Stimulated activated CD4-positive, alpha-beta T cell treated with anti-CD3 and anti-CD28 coated beads, Interleukin-1b, Interleukin-23, amount 100 ng/mL, for 4 hours (primary cell): ENCODE measurements around the gene RNF208.
"Not testable (repeated sequence)": the region's sequence is repeated elsewhere in the genome, so short reads cannot be mapped to it uniquely, and the experiment has no call there.

Experiments used
- DNase-seq, 2 donors: peaks; one replicate each; pipeline ENCODE4 v3.0.0-alpha.2; 2020; ENCODE audit warnings: low read depth in 2 of 2

The RNF208 gene

GRCh38 chr9:137253717-137254623, 31.9 kb upstream of the RNF208 start:
- DNase-seq: no peak

GRCh38 chr9:137252555-137253506, 30.8 kb upstream of the RNF208 start:
- DNase-seq: no peak

DNA sequence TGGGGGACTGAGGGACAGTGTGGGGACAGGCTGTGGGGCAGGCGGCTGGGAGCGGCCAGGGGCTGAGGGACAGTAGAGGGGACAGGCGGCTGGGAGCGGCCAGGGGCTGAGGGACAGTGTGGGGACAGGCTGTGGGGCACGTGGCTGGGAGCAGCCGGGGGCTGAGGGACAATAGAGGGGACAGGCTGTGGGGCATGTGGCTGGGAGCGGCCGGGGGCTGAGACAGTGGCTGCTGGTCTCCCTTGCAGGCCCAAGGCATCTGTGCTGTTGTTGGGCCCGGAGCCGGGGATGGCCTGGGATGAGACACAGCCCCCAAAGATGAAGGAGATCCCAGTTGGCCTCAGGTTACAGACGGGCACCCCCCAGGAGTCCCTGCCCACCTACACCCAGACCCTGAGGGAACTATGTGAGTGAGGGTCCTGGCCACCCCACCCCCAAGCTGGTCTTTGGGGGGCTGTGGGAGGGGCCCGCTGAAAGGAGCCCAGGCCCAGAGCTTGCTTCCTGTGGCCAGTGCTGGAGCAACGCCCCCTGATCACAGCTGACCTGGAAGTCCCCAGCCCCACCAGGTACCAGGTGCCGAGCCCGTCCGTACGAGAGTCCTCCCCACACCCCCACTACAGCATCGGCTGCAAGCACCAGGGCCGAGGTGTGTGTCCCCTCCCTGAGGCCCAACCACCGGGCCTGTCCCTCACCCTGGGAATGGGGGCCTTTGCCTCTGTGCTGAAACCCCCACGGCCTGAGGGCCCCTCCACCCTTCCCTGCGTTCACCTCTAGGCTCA, 29.6 kb upstream of the RNF208 start:
- no peak for DNase-seq

DNA sequence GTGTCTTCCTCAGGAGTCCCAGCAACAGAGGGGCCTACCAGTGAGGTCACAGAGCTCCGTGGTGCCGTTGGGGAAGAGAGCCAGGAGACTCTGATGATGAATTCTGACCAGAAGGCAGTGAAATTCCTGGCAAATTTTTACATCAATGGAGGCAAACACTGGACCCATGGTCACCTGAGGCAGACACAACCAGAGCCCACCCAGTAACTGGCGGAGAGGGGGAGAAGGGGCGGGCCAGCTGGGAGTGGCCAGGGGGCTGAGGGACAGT, 29.1 kb upstream of the RNF208 start, which contains the start of gene STPG3:
STPG3 (plus strand) TSS at position 93 of the 268 bp plus-strand sequence; CDS start at position 94, 1 bp downstream.
- DNase-seq: no peak

DNA sequence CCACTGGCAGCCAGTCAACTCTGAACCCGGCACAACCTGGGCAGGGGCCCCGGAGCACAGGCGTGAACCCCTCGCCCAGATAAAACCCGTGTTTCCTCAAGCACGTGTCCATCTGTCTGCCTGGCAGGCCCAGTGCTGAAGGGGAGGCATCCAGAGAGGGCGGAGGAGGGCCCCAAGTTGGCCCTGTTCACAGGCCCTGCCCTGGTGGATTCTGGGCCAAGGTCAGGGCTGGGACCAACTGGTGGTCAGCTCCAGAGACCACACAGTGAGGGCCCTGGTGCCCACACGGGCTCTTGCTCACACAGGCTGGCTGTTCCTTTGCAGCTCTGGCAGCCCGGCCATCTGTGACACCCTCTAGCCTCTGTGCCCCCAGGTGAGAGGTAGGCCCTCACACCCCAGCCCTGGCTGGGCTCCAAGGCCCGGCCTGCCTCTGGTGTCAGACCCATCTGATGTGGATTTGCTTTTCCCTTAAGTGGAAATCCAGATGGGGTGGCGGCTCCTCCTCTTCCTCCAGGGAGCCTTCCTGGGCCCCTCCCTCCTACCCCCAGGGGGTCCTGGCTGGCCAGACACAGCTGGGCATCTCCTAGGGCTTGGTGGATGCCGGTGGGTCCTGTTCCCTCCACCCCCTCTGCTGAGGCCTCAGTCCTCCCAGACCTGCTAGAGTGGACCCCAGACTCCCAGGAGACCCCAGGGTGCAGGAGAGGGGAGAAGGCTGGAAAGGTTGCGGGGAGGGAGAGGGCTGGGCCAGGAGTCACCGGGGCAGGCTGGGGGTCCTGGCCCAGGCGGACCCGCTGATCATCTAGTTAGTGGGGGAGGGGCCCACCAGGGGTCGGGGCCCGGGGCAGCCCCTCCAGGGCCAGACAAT, 28.5 kb upstream of the RNF208 start:
- no peak for DNase-seq

- no peak for DNase-seq
Observed at GRCh38 chr9:137247916-137248175, 25.8 kb upstream of the RNF208 start.

DNA sequence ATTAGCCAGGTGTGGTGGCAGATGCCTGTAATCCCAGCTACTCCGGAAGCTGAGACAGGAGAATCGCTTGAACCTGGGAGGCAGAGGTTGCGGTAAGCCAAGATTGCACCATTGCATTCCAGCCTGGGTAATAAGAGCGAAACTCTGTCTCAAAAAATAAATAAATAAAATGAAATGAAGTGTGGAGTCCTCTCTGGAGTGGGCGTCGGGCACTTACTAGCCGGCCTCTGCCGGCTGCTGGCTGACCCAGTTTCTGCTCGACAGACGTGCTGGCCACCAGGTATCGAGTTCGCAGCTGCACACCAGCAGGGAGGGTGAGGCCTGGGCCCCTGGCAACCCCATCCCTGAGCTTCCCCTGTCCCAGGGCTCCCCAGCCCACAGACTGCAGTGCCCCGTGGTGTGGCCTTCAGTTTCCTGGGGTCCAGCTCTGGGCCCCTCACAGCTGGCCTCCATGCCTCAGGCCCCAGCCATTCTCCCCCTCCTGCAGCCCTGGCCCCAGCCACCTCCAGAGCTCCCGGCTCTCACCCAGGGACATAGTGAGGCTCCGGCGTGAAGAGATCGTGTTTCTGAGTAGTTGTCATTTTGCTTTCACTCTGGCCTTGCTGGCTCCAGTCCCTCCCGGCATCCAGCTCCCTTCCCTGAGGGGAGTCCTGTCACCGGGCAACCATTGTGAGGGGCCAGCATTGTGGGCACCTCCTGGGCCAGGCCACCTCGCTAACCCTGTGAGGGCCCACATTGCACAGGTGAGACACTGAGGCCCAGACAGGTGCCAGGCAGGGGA, 25.3 kb upstream of the RNF208 start:
- DNase-seq: no peak

GRCh38 chr9:137245450-137246421, 23.7 kb upstream of the RNF208 start:
- DNase-seq: no peak

GRCh38 chr9:137244486-137245449, 22.7 kb upstream of the RNF208 start:
- DNase-seq: no peak

DNA sequence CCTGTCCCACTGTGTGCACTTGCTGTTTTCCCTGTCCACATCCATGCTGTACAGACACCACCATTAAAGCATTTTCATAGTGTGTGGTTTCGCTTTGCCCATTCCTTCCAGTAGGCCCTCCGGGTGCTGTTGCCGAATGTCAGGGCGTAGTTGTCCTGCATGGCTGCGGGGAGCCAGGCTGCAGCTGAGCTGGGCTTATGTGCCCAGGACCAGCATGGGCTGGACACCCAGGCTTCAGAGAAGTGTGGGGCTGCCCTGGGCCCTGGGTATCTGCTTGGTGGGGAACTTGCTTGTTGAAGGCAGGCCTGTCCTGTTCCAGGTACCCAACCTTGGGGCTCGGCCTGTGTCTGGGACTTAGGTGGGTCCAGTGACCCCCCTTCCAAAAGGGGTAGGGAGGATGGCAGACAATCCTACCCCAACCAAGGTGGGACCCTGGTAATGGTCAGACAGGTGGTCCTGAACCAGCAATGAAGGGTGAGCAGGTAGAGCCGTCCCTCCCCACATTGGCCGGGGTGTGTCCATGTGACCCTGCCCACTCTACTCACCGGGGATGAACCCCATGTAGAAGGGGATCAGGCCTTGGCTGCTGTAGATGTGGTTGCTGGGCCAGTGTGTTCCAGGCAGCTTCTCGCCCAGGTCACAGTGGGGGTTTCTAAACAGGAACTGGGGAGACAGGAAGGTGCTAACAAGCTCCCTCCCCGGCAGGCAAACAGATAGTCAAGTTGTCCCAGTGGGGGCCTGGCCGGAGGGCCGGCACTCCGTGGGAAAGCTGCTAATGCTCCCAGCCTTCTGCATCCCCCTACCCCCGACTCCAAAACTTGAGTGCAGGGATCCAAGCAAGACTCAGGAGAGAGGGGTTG, 21.8 kb upstream of the RNF208 start:
- no peak for DNase-seq

DNA sequence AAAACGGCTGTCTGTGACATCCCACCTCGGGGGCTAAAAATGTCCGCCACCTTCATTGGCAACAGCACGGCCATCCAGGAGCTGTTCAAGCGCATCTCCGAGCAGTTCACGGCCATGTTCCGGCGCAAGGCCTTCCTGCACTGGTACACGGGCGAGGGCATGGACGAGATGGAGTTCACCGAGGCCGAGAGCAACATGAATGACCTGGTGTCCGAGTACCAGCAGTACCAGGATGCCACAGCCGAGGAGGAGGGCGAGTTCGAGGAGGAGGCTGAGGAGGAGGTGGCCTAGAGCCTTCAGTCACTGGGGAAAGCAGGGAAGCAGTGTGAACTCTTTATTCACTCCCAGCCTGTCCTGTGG, 21.2 kb upstream of the RNF208 start:
- not testable (repeated sequence) for DNase-seq

DNA sequence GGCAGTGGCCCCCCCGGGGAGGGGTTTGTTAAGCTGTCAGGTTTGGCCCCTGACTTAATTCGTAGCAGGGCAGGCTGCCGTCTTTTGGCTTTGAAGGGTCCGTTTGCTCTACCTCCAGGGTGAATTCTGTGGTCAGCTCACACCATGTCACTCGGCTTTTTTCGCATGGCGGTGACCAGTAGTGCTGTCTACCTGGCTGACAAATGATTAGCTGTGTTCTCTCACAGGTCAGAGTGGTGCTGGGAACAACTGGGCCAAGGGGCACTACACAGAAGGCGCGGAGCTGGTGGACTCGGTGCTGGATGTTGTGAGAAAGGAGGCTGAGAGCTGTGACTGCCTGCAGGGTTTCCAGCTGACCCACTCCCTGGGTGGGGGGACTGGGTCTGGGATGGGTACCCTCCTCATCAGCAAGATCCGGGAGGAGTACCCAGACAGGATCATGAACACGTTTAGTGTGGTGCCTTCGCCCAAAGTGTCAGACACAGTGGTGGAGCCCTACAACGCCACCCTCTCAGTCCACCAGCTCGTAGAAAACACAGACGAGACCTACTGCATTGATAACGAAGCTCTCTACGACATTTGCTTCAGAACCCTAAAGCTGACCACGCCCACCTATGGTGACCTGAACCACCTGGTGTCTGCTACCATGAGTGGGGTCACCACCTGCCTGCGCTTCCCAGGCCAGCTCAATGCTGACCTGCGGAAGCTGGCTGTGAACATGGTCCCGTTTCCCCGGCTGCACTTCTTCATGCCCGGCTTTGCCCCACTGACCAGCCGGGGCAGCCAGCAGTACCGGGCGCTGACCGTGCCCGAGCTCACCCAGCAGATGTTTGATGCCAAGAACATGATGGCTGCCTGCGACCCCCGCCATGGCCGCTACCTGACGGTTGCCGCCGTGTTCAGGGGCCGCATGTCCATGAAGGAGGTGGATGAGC, 20.5 kb upstream of the RNF208 start:
- DNase-seq: no peak

GRCh38 chr9:137241490-137242268, 19.6 kb upstream of the RNF208 start:
- peak; percentile 65 to 69 for DNase-seq

DNA sequence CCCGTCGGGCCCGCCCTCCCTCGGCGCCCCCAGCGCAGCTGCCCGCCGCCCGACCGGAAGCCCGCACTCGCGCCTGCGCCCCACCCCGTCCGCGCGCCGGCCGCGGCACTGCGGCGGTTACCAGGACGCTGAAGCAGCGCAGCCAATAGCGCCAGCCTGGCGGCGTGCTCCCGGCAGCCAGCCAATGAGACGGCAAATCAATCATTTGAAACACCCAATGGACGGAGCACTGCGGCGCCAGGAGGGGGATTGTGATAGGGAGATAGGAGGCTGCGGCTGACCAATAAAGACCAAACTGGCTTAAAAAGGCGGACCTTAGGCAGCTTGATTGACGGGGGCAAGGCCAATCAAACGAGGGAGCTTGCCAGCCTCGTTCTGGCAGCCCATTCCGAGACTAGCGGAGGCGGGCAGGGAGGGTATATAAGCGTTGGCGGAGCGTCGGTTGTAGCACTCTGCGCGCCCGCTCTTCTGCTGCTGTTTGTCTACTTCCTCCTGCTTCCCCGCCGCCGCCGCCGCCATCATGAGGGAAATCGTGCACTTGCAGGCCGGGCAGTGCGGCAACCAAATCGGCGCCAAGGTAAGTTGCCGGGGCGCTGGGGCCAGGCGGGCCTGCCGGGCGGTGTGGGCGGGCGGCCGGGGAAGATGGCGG, 18.9 kb upstream of the RNF208 start, which contains the start of gene TUBB4B:
TUBB4B (plus strand) TSS at position 447 of the 649 bp plus-strand sequence; CDS start at position 521, 74 bp downstream.
- peak; percentile 89 to 96 for DNase-seq
